Naive B cell (primary cell): ENCODE measurements around the gene HPCAL1. TPM values are rescaled to one million over a fixed set of nuclear protein-coding genes. Genes with fewer than 3 reads are reported as not detected.
"Not testable (repeated sequence)": the region's sequence is repeated elsewhere in the genome, so short reads cannot be mapped to it uniquely, and the experiment has no call there.

ENCODE experiments used
- ATAC-seq, 2 donors: fragments of 150-1000 bp; cut with Tn5 transposase; 2 replicates each; pipeline ENCODE4 v1.10.0; 2021; ENCODE audit warnings: low read depth in 2 of 2, mild to moderate bottlenecking in 2 of 2, moderate library complexity in 2 of 2
- DNase-seq: peaks from one replicate; pipeline ENCODE4 v3.0.0; 2022
- H3K27ac Mint-ChIP-seq, 6 donors: one replicate each; pipeline ENCODE4 v1.8.0; 2020 to 2022; ENCODE audit warnings: mild to moderate bottlenecking in 6 of 6, mixed read lengths in 6 of 6, moderate library complexity in 5 of 6, inconsistent platforms in 2 of 6
- H3K27me3 Mint-ChIP-seq, 3 donors: one replicate each; pipeline ENCODE4 v1.8.0; 2021 to 2022; ENCODE audit warnings: mixed read lengths in 3 of 3, mild to moderate bottlenecking in 1 of 3
- H3K36me3 Mint-ChIP-seq, 2 donors: one replicate each; pipeline ENCODE4 v1.8.0; 2020 to 2022; ENCODE audit warnings: mixed read lengths in 2 of 2, inconsistent platforms in 1 of 2, mild to moderate bottlenecking in 1 of 2
- H3K4me1 Mint-ChIP-seq, 3 donors: one replicate each; pipeline ENCODE4 v1.8.0; 2020 to 2022; ENCODE audit warnings: mixed read lengths in 3 of 3, inconsistent platforms in 1 of 3, mild to moderate bottlenecking in 1 of 3, moderate library complexity in 1 of 3
- H3K4me3 Mint-ChIP-seq, 8 donors: one replicate each; pipeline ENCODE4 v1.8.0; 2020 to 2022; ENCODE audit warnings: mild to moderate bottlenecking in 8 of 8, mixed read lengths in 8 of 8, moderate library complexity in 8 of 8, inconsistent platforms in 2 of 8
- H3K9me3 Mint-ChIP-seq, 7 donors: one replicate each; pipeline ENCODE4 v1.8.0; 2020 to 2022; ENCODE audit warnings: mixed read lengths in 7 of 7, mild to moderate bottlenecking in 5 of 7, inconsistent platforms in 2 of 7, moderate library complexity in 1 of 7
- polyA plus RNA-seq, 6 donors: library from polyadenylated mRNA; unstranded; fragments of 300-500 nt; fragmentation: Illumina TruSeq; gene quantifications; one replicate each; pipeline ENCODE4 v1.2.3, GENCODE V29; 2021; ENCODE audit warnings: low read depth in 6 of 6

The HPCAL1 gene
- polyA plus RNA-seq, 6 donors from 2014 or later = 49.1 to 92.1 (median 66.7) TPM

DNA sequence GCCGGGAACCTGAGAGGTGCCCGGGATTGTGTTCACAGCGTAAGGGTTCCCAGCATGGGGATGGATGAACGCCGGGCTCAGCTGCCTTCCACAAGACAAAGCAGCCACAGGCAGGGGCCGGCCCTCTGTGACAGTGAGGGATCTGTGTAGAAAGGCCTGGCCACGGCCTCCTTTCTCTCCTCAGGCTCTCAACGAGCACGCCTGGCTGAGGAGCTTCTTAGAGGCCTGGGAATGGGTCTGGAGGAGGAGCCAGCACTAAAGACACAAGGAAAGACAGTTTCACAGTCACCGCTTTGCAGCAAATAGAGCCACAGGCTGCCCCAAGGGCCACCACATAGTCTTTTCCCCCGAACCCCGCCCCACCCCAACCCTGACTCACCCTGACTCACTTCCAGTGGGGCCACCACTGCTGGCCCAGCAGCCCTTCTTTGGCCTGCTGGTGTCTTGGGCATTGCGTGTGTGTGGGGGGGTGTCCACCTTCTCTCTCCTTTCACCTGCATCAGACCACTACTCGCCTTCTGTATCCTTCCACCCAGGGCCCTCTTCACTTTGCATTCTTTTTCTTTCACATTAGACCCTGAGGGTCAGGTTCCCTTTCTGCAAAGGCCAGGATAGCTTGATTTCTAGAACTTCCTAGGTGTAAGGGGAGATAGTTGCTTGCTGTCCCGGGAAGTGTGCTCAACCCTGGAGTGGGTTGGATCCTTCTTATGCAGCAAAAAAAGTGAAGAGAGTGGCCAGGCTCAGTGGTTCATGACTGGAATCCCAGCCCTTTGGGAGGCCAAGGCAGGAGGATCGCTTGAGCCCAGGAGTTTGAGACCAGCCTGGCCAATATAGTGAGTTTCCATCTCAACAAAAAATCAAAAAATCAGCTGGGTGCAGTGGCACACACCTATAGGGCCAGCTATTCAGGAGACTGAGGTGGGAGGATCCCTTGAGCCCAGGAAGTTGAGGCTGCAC, 19.3 kb upstream of the HPCAL1 start:
- peak overlapping the region in 2 of 6 donors; percentile 47 to 62 for H3K27ac Mint-ChIP-seq
- peaks cover 4 to 9% (median 6%) of the 10 kb centered on the region in 3 donors for H3K4me1 Mint-ChIP-seq
- H3K4me3 Mint-ChIP-seq = peak overlapping the region in 1 of 8 donors; percentile 70
- no peaks in the 10 kb centered on the region for H3K36me3 Mint-ChIP-seq
- no peak for DNase-seq
- H3K9me3 Mint-ChIP-seq = peaks cover 0 to 2% (median 0%) of the 10 kb centered on the region in 7 donors
- H3K27me3 Mint-ChIP-seq = peaks cover 4 to 21% (median 15%) of the 10 kb centered on the region in 3 donors
- ATAC-seq = no peak

DNA sequence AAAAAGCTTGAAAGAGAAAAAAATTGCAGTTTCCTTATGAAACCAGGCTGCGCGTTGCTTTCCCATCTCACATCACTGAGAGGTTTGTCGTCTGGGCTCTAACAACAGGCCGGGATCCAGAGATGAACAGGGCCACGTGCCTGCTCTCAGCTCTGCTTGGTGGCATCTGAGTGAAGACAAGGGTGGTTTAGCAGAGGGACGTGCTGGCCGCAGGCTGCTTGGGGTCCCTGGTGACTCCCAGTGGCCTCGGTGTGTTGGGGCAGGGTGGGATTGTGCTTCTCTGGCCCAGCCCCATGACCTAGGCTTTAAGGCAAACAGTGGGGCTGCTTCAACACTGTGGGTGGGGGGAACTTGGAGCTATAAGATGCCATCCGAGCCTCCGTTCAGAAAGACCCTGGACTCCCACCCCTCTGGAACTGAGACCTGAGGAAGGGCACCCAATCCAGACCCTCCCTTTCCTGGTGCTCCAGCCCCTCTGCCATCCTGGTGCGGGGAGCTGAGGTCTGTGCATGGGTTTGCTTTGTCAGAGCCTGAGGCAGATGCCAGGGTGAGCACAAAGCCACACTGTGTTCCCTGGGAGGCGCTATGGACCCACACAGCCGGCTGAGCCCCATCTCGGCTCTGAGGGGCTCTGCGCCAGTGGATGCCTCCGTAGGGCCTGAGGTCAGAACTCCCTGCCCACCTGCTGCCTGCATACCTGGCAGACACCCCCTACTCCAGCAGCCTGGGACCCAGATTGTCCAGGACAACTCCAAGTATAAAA, 18.4 kb upstream of the HPCAL1 start:
- H3K36me3 Mint-ChIP-seq = no peaks in the 10 kb centered on the region
- ATAC-seq (no peak), DNase-seq (no peak)
- peaks cover 0 to 2% (median 0%) of the 10 kb centered on the region in 7 donors for H3K9me3 Mint-ChIP-seq
- peaks cover 4 to 9% (median 6%) of the 10 kb centered on the region in 3 donors for H3K4me1 Mint-ChIP-seq
- H3K27ac Mint-ChIP-seq = no peak overlapping the region
- no peak overlapping the region for H3K4me3 Mint-ChIP-seq
- peaks cover 4 to 12% (median 6%) of the 10 kb centered on the region in 3 donors for H3K27me3 Mint-ChIP-seq

DNA sequence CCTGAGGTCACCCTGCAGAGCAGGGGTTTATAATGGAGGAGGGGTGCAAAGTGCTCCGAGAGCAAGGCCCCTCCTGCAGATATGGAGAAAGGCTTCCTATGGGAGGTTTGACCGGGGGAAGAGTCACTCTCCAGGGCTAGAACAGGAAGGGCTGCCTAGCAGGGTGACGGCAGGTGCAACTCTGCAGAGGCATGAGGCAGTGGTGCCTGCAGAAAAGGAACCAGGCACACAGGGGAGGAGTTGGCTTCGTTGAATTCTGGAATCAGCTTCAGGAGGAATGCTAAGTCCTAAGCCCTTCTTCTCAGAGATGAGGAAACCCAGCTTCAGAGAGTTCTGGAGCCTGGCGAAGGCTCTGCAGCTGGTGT, 17.5 kb upstream of the HPCAL1 start:
- Mint-ChIP-seq H3K36me3 (no peaks in the 10 kb centered on the region), H3K27ac (peak overlapping the region in 2 of 6 donors; percentile 78 to 80), H3K4me1 (peaks cover 4 to 9% (median 6%) of the 10 kb centered on the region in 3 donors), H3K9me3 (peaks cover 0 to 2% (median 0%) of the 10 kb centered on the region in 7 donors), H3K4me3 (no peak overlapping the region), H3K27me3 (peaks cover under 1 to 6% (median 5%) of the 10 kb centered on the region in 3 donors)
- no peak for DNase-seq
- ATAC-seq = no peak

DNA sequence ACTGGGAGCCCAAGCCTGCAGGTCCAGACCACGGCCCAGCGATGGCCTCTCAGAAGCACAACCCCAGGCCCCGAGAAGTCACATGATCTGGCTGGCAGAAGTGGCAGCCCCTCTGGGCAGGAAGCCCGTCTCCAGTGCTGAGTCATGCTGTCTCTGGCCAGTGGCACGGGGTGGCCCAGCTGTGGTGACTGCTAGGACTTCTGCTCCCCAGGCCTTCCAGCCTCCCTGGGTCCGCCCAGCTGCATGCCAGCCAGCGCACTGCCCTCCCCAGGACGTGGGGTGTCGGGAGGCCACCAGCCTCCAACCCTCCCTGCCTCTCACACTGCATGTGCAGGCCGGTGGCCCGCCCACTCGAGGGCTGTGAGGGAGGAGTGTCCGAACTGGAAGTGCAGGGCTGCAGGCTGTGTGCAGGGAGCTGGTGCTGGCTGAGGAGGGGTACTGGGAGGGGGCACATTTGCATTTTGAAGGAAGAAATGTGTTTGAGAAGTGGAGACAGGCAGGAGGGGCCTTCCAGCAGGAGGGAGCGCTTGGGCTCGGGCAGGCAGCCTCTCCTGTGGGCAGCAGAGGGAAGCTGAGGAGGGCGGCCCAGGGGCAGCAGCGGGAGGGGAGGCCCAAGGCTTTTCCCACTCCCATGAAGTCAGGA, 17.0 kb upstream of the HPCAL1 start:
- Mint-ChIP-seq H3K27me3 (peaks cover 0 to 10% (median 5%) of the 10 kb centered on the region in 3 donors), H3K4me1 (peaks cover 4 to 9% (median 6%) of the 10 kb centered on the region in 3 donors), H3K27ac (no peak overlapping the region), H3K9me3 (peaks cover 0 to 2% (median 0%) of the 10 kb centered on the region in 7 donors), H3K4me3 (no peak overlapping the region), H3K36me3 (no peaks in the 10 kb centered on the region)
- DNase-seq (no peak), ATAC-seq (no peak)

DNA sequence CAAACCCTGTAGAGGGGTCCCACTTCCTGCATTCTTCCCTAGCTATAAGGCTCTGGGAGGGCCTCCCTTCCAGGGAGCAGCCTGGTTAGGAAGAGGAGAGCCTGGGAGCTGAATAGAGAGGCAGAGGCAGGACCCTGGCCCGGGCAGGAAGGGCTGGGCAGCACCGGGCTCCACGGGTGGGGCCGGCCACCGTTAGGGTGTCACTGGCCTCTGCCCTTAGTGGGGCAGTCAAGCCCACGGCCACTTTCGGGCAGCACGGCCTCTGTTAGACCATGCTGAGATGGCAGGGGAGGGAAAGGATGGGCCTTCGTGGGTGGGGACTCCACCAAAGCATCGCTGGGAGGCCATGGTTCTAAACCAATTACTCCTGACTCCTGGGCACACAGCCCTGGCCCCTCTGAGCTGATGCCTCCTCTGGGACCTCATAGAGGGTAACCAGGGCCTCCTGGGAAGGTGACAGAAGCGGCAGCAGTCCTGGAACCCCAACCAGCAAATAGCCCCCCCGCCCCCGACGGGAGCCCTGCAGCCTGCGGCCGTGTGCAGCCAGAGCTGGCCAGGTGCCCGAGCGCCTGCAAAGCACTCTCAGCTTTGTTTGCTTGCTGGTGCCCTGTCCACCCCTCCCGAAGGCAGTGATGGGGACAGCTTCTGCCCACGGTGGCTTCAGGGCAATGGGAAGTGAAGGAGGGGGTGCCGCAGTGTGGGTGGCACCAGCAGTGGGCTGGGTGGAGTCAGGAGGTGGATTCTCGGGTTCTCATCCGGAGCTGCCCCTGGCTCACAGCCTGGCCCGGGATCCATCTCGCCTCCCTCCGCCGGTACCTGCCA, 16.3 kb upstream of the HPCAL1 start:
- no peaks in the 10 kb centered on the region for H3K9me3 Mint-ChIP-seq
- no peak overlapping the region for H3K27ac Mint-ChIP-seq
- no peaks in the 10 kb centered on the region for H3K36me3 Mint-ChIP-seq
- H3K27me3 Mint-ChIP-seq = peaks cover 0 to 10% (median 5%) of the 10 kb centered on the region in 3 donors
- ATAC-seq (no peak), DNase-seq (no peak)
- H3K4me1 Mint-ChIP-seq = peaks cover 4 to 9% (median 6%) of the 10 kb centered on the region in 3 donors
- H3K4me3 Mint-ChIP-seq = no peak overlapping the region

DNA sequence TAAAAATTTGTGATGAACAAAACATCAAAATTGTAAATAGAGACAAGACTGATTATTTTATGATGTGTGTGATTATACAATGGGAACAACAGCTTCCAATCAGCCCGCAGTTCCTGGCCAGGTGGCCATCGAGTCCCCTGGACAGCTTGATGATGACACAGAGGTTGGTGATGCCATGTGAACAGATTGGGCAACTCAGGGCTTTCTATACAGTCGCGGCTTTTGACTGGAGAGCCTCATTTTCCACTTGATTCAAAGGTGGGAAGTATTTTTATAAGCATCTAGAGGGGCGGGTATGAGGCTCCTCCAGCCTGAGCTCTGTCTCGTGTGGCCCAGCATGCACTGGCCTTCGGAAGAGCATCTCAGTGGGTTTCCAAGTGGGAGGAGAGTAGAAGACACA, 14.9 kb upstream of the HPCAL1 start:
- H3K4me1 Mint-ChIP-seq = peaks cover 4 to 6% (median 6%) of the 10 kb centered on the region in 3 donors

DNA sequence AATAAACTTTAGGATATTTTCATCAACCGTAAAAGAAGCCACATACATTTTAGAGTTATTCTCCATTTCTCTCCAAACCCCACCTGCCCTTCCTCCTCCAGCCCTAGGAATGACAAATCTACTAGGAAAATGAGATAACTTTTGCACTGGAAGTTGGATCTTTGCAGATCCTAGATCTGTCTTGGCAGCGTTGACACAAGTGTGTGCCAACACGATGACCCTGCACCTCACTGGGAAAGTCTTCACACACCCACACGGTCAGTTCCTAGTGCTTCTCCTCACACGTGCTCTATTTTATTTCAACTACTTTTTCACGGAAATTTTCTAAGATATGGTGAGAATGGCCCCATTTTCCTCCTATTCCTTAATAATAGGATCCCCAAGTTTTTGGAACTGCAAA, 14.1 kb upstream of the HPCAL1 start:
- peaks cover 0 to under 1% (median 0%) of the 10 kb centered on the region in 7 donors for H3K9me3 Mint-ChIP-seq
- no peaks in the 10 kb centered on the region for H3K36me3 Mint-ChIP-seq
- H3K4me3 Mint-ChIP-seq = no peak overlapping the region
- H3K27ac Mint-ChIP-seq = peak overlapping the region in 1 of 6 donors; percentile 17
- ATAC-seq (no peak), DNase-seq (no peak)
- peaks cover 0 to 4% (median 0%) of the 10 kb centered on the region in 3 donors for H3K27me3 Mint-ChIP-seq
- peaks cover 4 to 6% (median 6%) of the 10 kb centered on the region in 3 donors for H3K4me1 Mint-ChIP-seq

More for the DNA sequence above, 14.9 kb upstream of the HPCAL1 start:
- peak overlapping the region in 1 of 8 donors; percentile 64 for H3K4me3 Mint-ChIP-seq
- no peak overlapping the region for H3K27ac Mint-ChIP-seq
- H3K27me3 Mint-ChIP-seq = peaks cover 0 to 4% (median 0%) of the 10 kb centered on the region in 3 donors
- no peak for DNase-seq
- H3K9me3 Mint-ChIP-seq = no peaks in the 10 kb centered on the region
- H3K36me3 Mint-ChIP-seq = no peaks in the 10 kb centered on the region
- no peak for ATAC-seq

DNA sequence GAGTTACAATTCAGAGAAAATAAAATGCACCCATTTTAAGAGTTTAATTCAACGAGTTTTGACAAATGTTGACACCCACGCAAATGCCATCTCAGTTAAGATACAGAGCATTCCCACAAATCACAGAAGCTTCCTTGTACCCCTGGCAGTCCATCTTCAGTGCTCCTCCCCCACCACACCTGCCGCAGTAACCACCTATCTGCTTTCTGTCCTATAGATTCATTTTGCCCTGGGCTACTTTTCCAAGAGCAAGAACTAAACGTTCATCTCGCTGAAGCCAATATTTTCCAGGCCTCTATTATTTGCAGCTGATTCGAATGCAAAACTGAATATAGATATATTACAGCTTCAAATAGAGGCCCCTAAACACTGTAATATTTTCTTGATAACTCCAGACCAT, 13.4 kb upstream of the HPCAL1 start:
- ATAC-seq (no peak), DNase-seq (no peak)
- H3K27ac Mint-ChIP-seq = peak overlapping the region in 1 of 6 donors; percentile 39

DNA sequence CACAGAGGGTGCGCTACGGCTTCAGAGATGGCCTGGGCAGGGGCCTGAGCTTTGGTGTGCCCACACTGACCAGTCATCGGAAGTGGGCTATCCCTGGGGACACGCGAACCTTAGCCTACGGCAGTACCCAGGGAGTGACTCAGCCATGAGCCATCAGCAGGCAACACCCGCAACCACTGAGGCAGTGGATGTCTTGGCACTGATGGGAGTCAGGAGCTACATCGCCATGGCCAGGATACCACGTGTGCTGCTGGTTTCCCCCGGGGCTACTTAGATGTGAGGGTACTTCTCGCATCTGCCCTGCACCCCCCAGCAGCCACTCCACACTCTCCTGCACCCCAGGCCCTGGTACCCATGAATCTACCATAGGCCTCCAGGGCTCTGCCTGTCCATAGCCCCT, 12.8 kb upstream of the HPCAL1 start:
- H3K4me3 Mint-ChIP-seq = no peak overlapping the region
- H3K27ac Mint-ChIP-seq = no peak overlapping the region
- DNase-seq = no peak
- H3K27me3 Mint-ChIP-seq = peaks cover 0 to 4% (median 0%) of the 10 kb centered on the region in 3 donors
- H3K9me3 Mint-ChIP-seq = peaks cover 0 to 11% (median 6%) of the 10 kb centered on the region in 7 donors
- no peak for ATAC-seq
- no peaks in the 10 kb centered on the region for H3K36me3 Mint-ChIP-seq
- peaks cover 3 to 5% (median 4%) of the 10 kb centered on the region in 3 donors for H3K4me1 Mint-ChIP-seq

More for the DNA sequence above, 13.4 kb upstream of the HPCAL1 start:
- H3K4me1 Mint-ChIP-seq = peaks cover 4 to 6% (median 6%) of the 10 kb centered on the region in 3 donors
- peaks cover 0 to 7% (median 6%) of the 10 kb centered on the region in 7 donors for H3K9me3 Mint-ChIP-seq
- peaks cover 0 to 4% (median 0%) of the 10 kb centered on the region in 3 donors for H3K27me3 Mint-ChIP-seq
- H3K4me3 Mint-ChIP-seq = no peak overlapping the region
- H3K36me3 Mint-ChIP-seq = no peaks in the 10 kb centered on the region

DNA sequence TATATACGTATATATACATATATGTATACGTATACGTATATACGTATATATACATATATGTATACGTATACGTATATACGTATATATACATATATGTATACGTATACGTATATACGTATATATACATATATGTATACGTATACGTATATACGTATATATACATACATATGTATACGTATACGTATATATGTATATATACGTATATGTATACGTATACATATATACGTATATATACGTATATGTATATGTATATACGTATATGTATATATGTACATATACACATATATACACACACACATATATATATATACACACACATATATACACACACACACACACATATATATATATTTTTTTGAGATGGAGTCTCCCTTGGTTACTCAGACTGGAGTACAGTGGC, 11.3 kb upstream of the HPCAL1 start:
- not testable (repeated sequence) for H3K36me3 Mint-ChIP-seq, H3K4me1 Mint-ChIP-seq, H3K4me3 Mint-ChIP-seq, H3K27ac Mint-ChIP-seq, ATAC-seq, H3K27me3 Mint-ChIP-seq, DNase-seq
- peaks cover 0 to 11% (median 6%) of the 10 kb centered on the region in 7 donors for H3K9me3 Mint-ChIP-seq

DNA sequence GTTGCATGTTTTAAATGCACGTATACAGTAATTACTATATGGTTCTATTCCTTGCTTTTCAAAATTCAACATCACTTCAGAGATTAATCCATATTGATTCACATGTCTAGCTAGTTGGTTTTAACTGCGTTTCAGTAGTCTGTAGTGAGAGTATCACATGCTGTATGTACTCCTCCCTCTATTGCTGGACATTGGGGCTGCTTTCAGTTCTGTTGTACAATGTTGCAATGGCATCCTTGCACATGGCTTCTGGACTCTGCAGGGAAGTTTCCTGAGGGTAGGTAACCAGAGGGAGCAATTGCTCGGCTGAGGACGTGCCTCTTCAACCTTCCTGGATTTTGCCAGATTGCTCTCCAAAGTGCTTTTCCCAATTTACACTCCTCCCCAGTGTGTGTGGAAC, 10.7 kb upstream of the HPCAL1 start:
- DNase-seq = no peak
- Mint-ChIP-seq H3K9me3 (peaks cover 0 to 11% (median 6%) of the 10 kb centered on the region in 7 donors), H3K27me3 (peaks cover 0 to 4% (median 0%) of the 10 kb centered on the region in 3 donors)

DNA sequence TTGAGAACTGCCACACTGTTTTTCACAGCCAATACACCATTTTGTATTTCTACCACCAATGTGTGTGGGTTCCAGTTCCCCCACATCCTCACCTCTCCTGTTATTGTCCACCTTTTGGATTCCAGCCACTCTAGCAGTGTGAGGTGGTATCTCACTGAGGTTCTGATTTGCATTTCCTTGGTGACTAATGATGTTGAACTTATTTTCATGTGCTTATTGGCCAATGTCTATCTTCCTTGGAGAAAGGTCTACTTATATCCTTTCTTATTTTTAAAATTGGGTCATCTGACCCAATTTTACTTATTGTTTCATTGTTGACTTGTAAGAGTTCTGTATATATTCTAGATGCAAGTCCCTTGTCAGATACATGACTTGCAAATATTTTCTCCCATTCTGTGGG, 9.1 kb upstream of the HPCAL1 start:
- no peak overlapping the region for H3K4me3 Mint-ChIP-seq
- H3K36me3 Mint-ChIP-seq = no peaks in the 10 kb centered on the region
- H3K27me3 Mint-ChIP-seq = peaks cover 0 to 4% (median 0%) of the 10 kb centered on the region in 3 donors
- no peak for DNase-seq
- ATAC-seq = no peak
- H3K27ac Mint-ChIP-seq = no peak overlapping the region
- H3K4me1 Mint-ChIP-seq = peaks cover 11 to 16% (median 12%) of the 10 kb centered on the region in 3 donors
- peaks cover 0 to 11% (median 6%) of the 10 kb centered on the region in 7 donors for H3K9me3 Mint-ChIP-seq

More for the DNA sequence above, 10.7 kb upstream of the HPCAL1 start:
- Mint-ChIP-seq H3K4me1 (peaks cover 0 to 1% (median 0%) of the 10 kb centered on the region in 3 donors), H3K36me3 (no peaks in the 10 kb centered on the region), H3K27ac (peak overlapping the region in 1 of 6 donors; percentile 52), H3K4me3 (peak overlapping the region in 1 of 8 donors; percentile 42)
- ATAC-seq = no peak
